ENCODE data around the gene PPIA. TPM values are rescaled to one million over a fixed set of nuclear protein-coding genes. Genes with fewer than 3 reads are reported as not detected.
"Not testable (repeated sequence)": the region's sequence is repeated elsewhere in the genome, so short reads cannot be mapped to it uniquely, and the experiment has no call there.

Gene PPIA
- polyA plus RNA-seq, 6 donors from 2014 or later: 2,925 to 4,431 (median 4,097) TPM

DNA sequence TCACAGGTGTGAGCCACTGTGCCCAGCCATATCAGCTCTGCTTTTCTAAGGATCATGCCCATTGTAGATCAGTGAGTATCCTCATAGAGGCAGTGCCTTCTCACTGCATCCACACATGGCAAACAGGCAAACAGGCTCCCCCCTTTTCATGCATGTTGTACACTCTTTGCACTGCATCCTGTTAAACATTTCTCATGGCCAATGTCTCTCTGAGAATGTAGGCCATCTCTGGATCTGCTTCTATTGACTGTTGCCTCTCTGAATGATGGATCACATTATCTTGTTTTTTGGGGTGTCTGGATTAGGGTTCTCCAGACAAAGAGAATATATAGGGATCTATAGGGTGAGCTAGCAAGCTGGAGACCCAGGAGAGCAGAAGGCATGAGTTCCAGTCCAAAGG, 13.1 kb upstream of the PPIA start:
- DNase-seq (no peak), ATAC-seq (ENCODE audit: low read depth in 2 of 2) (no peak)
- Mint-ChIP-seq H3K36me3 (peaks cover 6 to 16% of the 10 kb centered on the region in 2 donors), H3K4me3 (peak overlapping the region in 1 of 8 donors; percentile 1), H3K27me3 (no peaks in the 10 kb centered on the region), H3K27ac (peak overlapping the region in 2 of 6 donors; percentile 26 to 90), H3K4me1 (peaks cover 5 to 12% (median 9%) of the 10 kb centered on the region in 3 donors), H3K9me3 (peaks cover 5 to 17% (median 9%) of the 10 kb centered on the region in 7 donors)

DNA sequence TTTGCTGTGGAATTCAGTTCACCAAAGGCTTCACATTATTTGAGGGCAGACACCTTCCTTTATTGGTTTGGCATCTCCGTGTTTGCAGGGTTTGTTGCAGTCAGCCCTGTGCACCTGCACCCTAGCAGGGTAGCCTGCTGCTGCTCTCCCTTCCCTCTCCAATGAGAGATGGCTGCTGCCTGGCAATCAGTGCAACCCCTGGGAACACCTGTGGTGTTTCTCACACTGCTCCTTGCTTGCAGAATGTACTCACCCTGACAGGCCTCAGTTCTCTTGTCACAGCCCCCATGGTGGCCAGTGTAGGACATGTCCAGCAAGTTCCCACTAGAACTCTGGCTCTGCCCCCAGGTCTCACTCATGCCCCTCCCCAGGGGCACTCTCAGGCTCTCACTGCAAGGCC, 12.1 kb upstream of the PPIA start:
- Mint-ChIP-seq H3K4me3 (no peak overlapping the region), H3K4me1 (peaks cover 5 to 12% (median 9%) of the 10 kb centered on the region in 3 donors), H3K27me3 (no peaks in the 10 kb centered on the region), H3K27ac (peak overlapping the region in 3 of 6 donors; percentile 37 to 83 (median 66)), H3K9me3 (peaks cover 5 to 17% (median 9%) of the 10 kb centered on the region in 7 donors), H3K36me3 (peaks cover 6 to 16% of the 10 kb centered on the region in 2 donors)
- DNase-seq (no peak), ATAC-seq (ENCODE audit: low read depth in 2 of 2) (no peak)

DNA sequence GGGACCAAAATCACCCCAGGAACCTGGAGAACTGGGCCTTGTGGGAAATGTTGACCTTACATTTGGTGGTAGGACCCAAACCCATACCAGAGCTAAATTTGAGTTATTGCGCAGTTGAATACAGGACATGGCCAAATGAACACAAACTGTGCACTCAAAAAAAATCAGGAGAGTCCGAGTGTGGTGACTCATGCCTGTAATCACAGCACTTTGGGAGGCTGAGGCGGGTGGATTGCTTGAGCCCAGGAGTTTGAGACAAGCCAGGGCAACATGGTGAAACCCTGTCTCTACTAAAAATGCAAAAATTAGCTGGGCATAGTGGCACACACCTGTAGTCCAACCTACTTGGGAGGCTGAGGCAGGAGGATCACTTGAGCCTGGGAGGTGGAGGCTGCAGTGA, 11.3 kb upstream of the PPIA start:
- not testable (repeated sequence) for ATAC-seq (ENCODE audit: low read depth in 2 of 2); DNase-seq; H3K27me3 Mint-ChIP-seq
- Mint-ChIP-seq H3K4me3 (peak overlapping the region in 1 of 8 donors; percentile 22), H3K36me3 (peaks cover 6 to 16% of the 10 kb centered on the region in 2 donors), H3K4me1 (peaks cover 5 to 12% (median 9%) of the 10 kb centered on the region in 3 donors), H3K9me3 (peaks cover 5 to 17% (median 9%) of the 10 kb centered on the region in 7 donors), H3K27ac (peak overlapping the region in 2 of 6 donors; percentile 58 to 66)

GRCh38 chr7:44787041-44787440, 9.4 kb upstream of the PPIA start:
- DNase-seq (peak; percentile 51), ATAC-seq (ENCODE audit: low read depth in 2 of 2) (peak; percentile 95 to 96)
- Mint-ChIP-seq H3K27me3 (no peaks in the 10 kb centered on the region), H3K36me3 (peaks cover 6 to 15% of the 10 kb centered on the region in 2 donors), H3K9me3 (peaks cover 5 to 17% (median 9%) of the 10 kb centered on the region in 7 donors), H3K4me3 (peak overlapping the region in 5 of 8 donors; percentile 10 to 81 (median 30)), H3K27ac (peak overlapping the region; percentile 34 to 87 (median 78)), H3K4me1 (peaks cover 5 to 12% (median 9%) of the 10 kb centered on the region in 3 donors)

DNA sequence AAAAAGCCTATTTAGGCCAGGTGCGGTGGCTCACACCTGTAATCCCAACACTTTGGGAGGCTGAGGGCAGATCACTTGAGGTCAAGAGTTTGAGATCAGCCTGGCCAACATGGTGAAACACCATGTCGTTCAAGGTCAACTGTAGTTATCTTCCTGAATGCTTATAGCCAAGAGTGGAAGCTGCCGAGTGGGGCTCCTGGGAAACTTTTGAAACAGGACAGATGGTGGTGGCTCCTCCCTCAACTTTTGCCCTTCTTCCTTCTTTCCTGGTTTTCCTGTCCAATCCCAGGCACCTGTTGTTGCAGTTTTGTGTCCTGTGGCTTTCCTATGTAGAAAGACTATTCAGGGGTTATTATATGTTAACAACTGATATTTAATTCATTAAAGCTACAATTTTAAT, 8.7 kb upstream of the PPIA start:
- Mint-ChIP-seq H3K36me3 (peaks cover 6 to 8% of the 10 kb centered on the region in 2 donors), H3K4me3 (peak overlapping the region in 2 of 8 donors; percentile 14 to 30), H3K27me3 (no peaks in the 10 kb centered on the region), H3K27ac (peak overlapping the region in 4 of 6 donors; percentile 1 to 88 (median 52)), H3K4me1 (peaks cover 5 to 12% (median 9%) of the 10 kb centered on the region in 3 donors), H3K9me3 (peaks cover 4 to 10% (median 6%) of the 10 kb centered on the region in 7 donors)
- DNase-seq (no peak), ATAC-seq (ENCODE audit: low read depth in 2 of 2) (no peak)

DNA sequence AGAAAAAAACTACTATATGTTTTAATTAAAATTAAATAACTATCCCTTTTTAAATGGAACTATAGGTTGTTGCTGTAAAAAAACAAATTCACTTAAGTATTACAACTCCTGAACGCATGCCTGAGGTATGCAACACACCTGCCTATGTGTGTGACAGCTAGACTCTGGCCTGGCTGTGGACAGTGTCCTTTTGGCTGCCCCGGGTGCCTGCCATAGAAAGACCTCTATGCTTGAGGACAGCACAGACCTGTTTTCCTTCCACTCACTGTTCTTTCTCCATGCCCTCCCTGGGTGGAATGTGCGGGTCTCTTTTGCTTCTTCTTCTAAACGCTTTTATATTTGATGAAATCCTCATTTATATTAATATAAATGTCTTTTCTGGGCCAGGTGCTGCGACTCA, 6.5 kb upstream of the PPIA start:
- H3K27me3 Mint-ChIP-seq: no peaks in the 10 kb centered on the region
- DNase-seq (no peak), ATAC-seq (ENCODE audit: low read depth in 2 of 2) (no peak)
- H3K4me1 Mint-ChIP-seq: peaks cover 5 to 12% (median 9%) of the 10 kb centered on the region in 3 donors
- H3K27ac Mint-ChIP-seq: peak overlapping the region in 1 of 6 donors; percentile 3
- no peaks in the 10 kb centered on the region for H3K9me3 Mint-ChIP-seq
- peak overlapping the region in 1 of 8 donors; percentile 51 for H3K4me3 Mint-ChIP-seq
- no peaks in the 10 kb centered on the region for H3K36me3 Mint-ChIP-seq

DNA sequence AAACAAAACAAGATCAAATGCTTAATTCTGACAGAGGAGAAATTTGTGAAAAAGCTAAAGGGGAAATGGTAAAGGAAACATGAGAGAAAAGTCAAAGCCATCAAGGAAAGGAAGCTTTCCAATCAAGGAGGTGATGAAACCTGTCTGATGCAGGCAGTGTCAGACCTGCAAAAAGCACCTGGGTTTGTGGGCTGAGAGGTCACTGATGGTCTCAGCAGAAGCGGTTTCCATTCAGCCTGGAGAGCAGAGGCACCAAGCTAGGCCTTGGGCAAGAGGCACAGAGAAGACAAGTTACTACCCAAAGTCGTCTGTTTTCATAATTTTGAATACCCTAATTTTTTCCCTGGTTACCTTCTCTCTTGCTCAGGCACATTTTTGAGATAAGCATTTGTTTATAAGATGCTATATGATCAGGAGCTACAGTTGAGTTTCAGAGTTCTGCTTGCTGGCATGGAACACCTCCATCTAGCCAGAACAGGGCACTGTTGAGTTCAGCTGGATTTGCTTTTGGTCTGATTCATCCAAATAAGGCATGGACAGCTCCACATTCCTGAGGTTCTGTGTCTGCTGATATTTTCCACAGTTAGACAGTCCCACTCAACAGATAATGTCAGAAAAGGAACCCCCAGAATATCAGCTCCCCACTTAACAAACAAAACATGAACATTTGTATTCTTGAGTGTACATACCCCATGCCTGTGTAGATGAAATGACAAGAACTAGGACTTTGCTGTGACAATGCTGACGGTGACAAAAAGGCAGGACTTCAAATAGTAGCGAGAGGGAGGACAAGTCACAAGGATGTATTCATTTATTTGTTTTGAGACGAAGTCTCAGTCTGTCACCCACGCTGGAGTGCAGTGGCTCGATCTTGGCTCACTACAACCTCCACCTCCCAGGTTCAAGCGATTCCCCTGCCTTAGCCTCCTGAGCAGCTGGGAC, 4.9 kb upstream of the PPIA start:
- H3K27ac Mint-ChIP-seq: peak overlapping the region in 3 of 6 donors; percentile 3 to 90 (median 52)
- no peaks in the 10 kb centered on the region for H3K36me3 Mint-ChIP-seq
- DNase-seq: no peak
- no peaks in the 10 kb centered on the region for H3K27me3 Mint-ChIP-seq
- peaks cover 9 to 13% (median 9%) of the 10 kb centered on the region in 3 donors for H3K4me1 Mint-ChIP-seq
- peak overlapping the region in 1 of 8 donors; percentile 29 for H3K4me3 Mint-ChIP-seq
- no peaks in the 10 kb centered on the region for H3K9me3 Mint-ChIP-seq
- ATAC-seq (ENCODE audit: low read depth in 2 of 2): no peak

- H3K4me3 Mint-ChIP-seq: peak overlapping the region in 4 of 8 donors; percentile 4 to 74 (median 34)
- H3K36me3 Mint-ChIP-seq: no peaks in the 10 kb centered on the region
- H3K27ac Mint-ChIP-seq: peak overlapping the region in 1 of 6 donors; percentile 49
These were observed 2.6 kb upstream of the PPIA start for GRCh38 chr7:44793919-44794318.

GRCh38 chr7:44794331-44794730, 2.1 kb upstream of the PPIA start:
- Mint-ChIP-seq H3K27ac (peak overlapping the region in 1 of 6 donors; percentile 49), H3K27me3 (no peaks in the 10 kb centered on the region)

More at GRCh38 chr7:44793919-44794318, 2.6 kb upstream of the PPIA start:
- Mint-ChIP-seq H3K4me1 (peaks cover 13 to 22% (median 19%) of the 10 kb centered on the region in 3 donors), H3K27me3 (no peaks in the 10 kb centered on the region), H3K9me3 (no peaks in the 10 kb centered on the region)
- no peak for DNase-seq
- ATAC-seq (ENCODE audit: low read depth in 2 of 2): no peak

DNA sequence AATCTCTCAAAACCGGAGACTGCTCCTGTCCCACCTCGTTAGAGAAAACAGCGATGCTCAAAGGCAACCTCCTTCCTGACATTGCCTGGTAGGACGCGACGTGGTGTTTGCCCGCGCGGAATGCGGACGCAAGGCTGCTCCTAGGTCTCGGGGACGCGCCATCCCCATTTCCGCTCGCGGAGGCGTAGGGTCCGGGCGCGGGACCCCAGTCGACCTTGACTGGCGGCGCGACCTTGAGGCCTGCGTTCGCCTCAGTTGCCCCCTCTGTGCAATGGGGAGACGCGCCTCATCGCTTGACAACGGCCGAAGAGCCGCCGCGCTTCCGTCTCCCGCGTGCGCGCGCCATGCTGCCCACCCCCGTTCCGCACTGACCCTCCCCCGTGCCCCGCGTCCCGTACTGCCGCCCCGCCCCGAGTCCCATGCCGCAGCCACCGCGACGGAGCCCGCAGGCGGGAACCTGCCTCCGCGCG, 412 bp upstream of the PPIA start:
- peaks cover 17 to 33% (median 30%) of the 10 kb centered on the region in 3 donors for H3K4me1 Mint-ChIP-seq
- peak overlapping the region; percentile 92 to 99 (median 97) for H3K27ac Mint-ChIP-seq
- H3K9me3 Mint-ChIP-seq: no peaks in the 10 kb centered on the region
- H3K4me3 Mint-ChIP-seq: peak overlapping the region; percentile 94 to 99 (median 97)
- ATAC-seq (ENCODE audit: low read depth in 2 of 2) (peak; percentile 6 to 10), DNase-seq (no peak)
- H3K36me3 Mint-ChIP-seq: peaks cover 0 to 14% of the 10 kb centered on the region in 2 donors
- H3K27me3 Mint-ChIP-seq: no peaks in the 10 kb centered on the region

More at GRCh38 chr7:44794331-44794730, 2.1 kb upstream of the PPIA start:
- no peaks in the 10 kb centered on the region for H3K36me3 Mint-ChIP-seq
- no peaks in the 10 kb centered on the region for H3K9me3 Mint-ChIP-seq
- ATAC-seq (ENCODE audit: low read depth in 2 of 2) (no peak), DNase-seq (no peak)
- peak overlapping the region in 4 of 8 donors; percentile 32 to 74 (median 52) for H3K4me3 Mint-ChIP-seq
- H3K4me1 Mint-ChIP-seq: peaks cover 13 to 22% (median 20%) of the 10 kb centered on the region in 3 donors

- no peaks in the 10 kb centered on the region for H3K27me3 Mint-ChIP-seq
- no peaks in the 10 kb centered on the region for H3K9me3 Mint-ChIP-seq
- peaks cover 17 to 41% (median 31%) of the 10 kb centered on the region in 3 donors for H3K4me1 Mint-ChIP-seq
- peak overlapping the region; percentile 94 to 99 (median 97) for H3K4me3 Mint-ChIP-seq
- peak; percentile 50 to 51 for ATAC-seq (ENCODE audit: low read depth in 2 of 2)
- H3K36me3 Mint-ChIP-seq: peaks cover 0 to 18% of the 10 kb centered on the region in 2 donors
- H3K27ac Mint-ChIP-seq: peak overlapping the region; percentile 97 to 99 (median 99)
- DNase-seq: peak; percentile 79
These were observed 1.1 kb downstream of the PPIA start for GRCh38 chr7:44797329-44798258.

GRCh38 chr7:44798649-44799305, 2.3 kb downstream of the PPIA start:
- ATAC-seq (ENCODE audit: low read depth in 2 of 2) (no peak), DNase-seq (no peak)
- H3K36me3 Mint-ChIP-seq: peaks cover 0 to 18% of the 10 kb centered on the region in 2 donors
- peaks cover 17 to 41% (median 31%) of the 10 kb centered on the region in 3 donors for H3K4me1 Mint-ChIP-seq
- no peaks in the 10 kb centered on the region for H3K9me3 Mint-ChIP-seq
- H3K4me3 Mint-ChIP-seq: peak overlapping the region in 7 of 8 donors; percentile 56 to 99 (median 95)
- H3K27me3 Mint-ChIP-seq: no peaks in the 10 kb centered on the region
- peak overlapping the region in 5 of 6 donors; percentile 98 to 99 (median 99) for H3K27ac Mint-ChIP-seq

Data from naive B cell (primary cell).